Measurements from ENCODE around the gene DHX57.

GRCh38 chr2:38862476-38862875 lies 13.3 kb downstream of the DHX57 start:
- no peak for TF ChIP-seq POLR2A (IDR thresholded peaks at IDR 0.05; ENCODE audit: low read length)
- TF ChIP-seq GATA1 (IDR thresholded peaks at IDR 0.05; ENCODE audit: low read depth, low read length): no peak
